ENCODE results near the gene POU5F2. TPM values are rescaled to one million over a fixed set of nuclear protein-coding genes. Genes with fewer than 3 reads are reported as not detected.

POU5F2 gene
- total RNA-seq, 1 donor from 2014 or later: 1.0 TPM

DNA sequence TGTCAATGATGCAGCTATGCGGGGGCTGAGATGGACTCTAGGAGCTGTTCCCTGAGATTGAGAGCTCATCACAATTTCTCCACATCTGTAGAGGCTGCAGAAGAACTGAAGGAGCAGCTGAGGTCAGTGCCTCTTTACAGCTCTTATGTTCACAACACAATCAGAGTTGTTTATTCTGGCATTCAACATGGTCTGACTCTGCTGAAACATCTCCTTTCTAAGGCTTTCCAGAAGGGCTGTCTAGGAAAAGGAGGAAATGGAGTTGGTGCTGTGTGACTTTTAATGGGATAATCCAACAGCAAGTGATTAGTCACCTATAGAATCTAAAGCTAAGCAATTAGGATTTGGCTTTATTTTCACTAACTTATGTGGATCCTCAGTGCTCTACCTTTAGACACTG, 6.0 kb downstream of the POU5F2 start:
- DNase-seq (ENCODE audit: low spot score): no peak
- Mint-ChIP-seq H3K4me1 (ENCODE audit: low read depth) (no peaks in the 10 kb centered on the region), H3K27ac (no peak overlapping the region), H3K27me3 (ENCODE audit: low read depth) (no peaks in the 10 kb centered on the region), H3K4me3 (ENCODE audit: low read depth) (no peak overlapping the region), H3K36me3 (ENCODE audit: low read depth) (no peaks in the 10 kb centered on the region), H3K9me3 (no peaks in the 10 kb centered on the region)
- intact Hi-C loops (cut with micrococcal nuclease): no loop called here

- intact Hi-C loops (cut with micrococcal nuclease): no loop called here
- H3K4me1 Mint-ChIP-seq (ENCODE audit: low read depth): no peaks in the 10 kb centered on the region
Measured at GRCh38 chr5:93731987-93732386, 9.4 kb downstream of the POU5F2 start.

DNA sequence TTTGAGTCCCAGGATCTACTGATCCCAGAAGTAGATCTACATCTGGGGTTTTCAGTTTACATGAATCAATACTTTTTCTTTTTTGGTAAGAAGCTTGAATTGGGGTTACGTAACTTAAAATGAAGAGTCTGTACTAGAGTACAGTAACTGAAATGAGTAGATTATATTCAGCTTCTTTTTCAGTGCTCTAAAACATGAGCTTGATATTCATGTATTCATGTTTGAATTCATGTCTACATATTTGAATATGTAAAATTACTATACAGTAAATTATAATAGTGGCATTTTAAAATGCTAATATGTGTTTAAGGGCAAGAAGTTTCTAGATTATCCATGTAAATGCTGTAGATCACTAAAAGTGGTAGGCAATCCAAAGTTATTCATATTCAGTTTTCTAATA, 14.8 kb downstream of the POU5F2 start:
- Mint-ChIP-seq H3K4me1 (ENCODE audit: low read depth) (no peaks in the 10 kb centered on the region), H3K27ac (no peak overlapping the region)
- no peak for DNase-seq (ENCODE audit: low spot score)

More at GRCh38 chr5:93731987-93732386, 9.4 kb downstream of the POU5F2 start:
- H3K4me3 Mint-ChIP-seq (ENCODE audit: low read depth): no peak overlapping the region
- H3K9me3 Mint-ChIP-seq: no peaks in the 10 kb centered on the region
- H3K36me3 Mint-ChIP-seq (ENCODE audit: low read depth): no peaks in the 10 kb centered on the region
- H3K27ac Mint-ChIP-seq: no peak overlapping the region
- H3K27me3 Mint-ChIP-seq (ENCODE audit: low read depth): no peaks in the 10 kb centered on the region
- no peak for DNase-seq (ENCODE audit: low spot score)

GRCh38 chr5:93724791-93725190, 16.6 kb downstream of the POU5F2 start:
- Mint-ChIP-seq H3K27me3 (ENCODE audit: low read depth) (no peaks in the 10 kb centered on the region), H3K27ac (no peak overlapping the region), H3K4me3 (ENCODE audit: low read depth) (no peak overlapping the region), H3K36me3 (ENCODE audit: low read depth) (no peaks in the 10 kb centered on the region), H3K9me3 (no peaks in the 10 kb centered on the region), H3K4me1 (ENCODE audit: low read depth) (no peaks in the 10 kb centered on the region)
- intact Hi-C loops (cut with micrococcal nuclease): no loop called here
- DNase-seq (ENCODE audit: low spot score): no peak

More for the DNA sequence above, 14.8 kb downstream of the POU5F2 start:
- Mint-ChIP-seq H3K4me3 (ENCODE audit: low read depth) (no peak overlapping the region), H3K27me3 (ENCODE audit: low read depth) (no peaks in the 10 kb centered on the region), H3K36me3 (ENCODE audit: low read depth) (no peaks in the 10 kb centered on the region), H3K9me3 (no peaks in the 10 kb centered on the region)
- intact Hi-C loops (cut with micrococcal nuclease): no loop called here

GRCh38 chr5:93723681-93724080, 17.7 kb downstream of the POU5F2 start:
- Mint-ChIP-seq H3K36me3 (ENCODE audit: low read depth) (no peaks in the 10 kb centered on the region), H3K4me1 (ENCODE audit: low read depth) (no peaks in the 10 kb centered on the region), H3K9me3 (no peaks in the 10 kb centered on the region), H3K27ac (no peak overlapping the region), H3K27me3 (ENCODE audit: low read depth) (no peaks in the 10 kb centered on the region), H3K4me3 (ENCODE audit: low read depth) (no peak overlapping the region)
- intact Hi-C loops (cut with micrococcal nuclease): no loop called here
- no peak for DNase-seq (ENCODE audit: low spot score)

DNA sequence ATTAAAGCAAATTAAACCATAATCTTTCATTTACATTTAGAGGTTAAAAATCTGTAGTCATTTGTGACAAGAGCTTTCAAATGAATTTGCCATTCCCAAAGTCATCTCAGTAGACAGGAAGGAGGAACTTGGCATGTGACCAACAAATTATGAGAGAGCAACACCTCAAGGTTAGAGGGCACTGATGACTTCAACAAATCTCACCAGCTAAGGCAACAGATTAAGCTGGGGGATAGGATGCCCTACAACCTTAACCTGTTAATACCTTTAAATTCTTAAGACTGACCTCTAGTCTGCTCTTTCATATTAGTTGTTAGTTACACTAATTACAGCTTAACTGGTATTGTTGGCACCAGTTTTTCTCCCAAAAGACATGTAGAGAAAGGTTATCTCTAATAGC, 18.4 kb downstream of the POU5F2 start:
- no peak for DNase-seq (ENCODE audit: low spot score)
- H3K4me3 Mint-ChIP-seq (ENCODE audit: low read depth): no peak overlapping the region
- intact Hi-C loops (cut with micrococcal nuclease): no loop called here
- H3K36me3 Mint-ChIP-seq (ENCODE audit: low read depth): no peaks in the 10 kb centered on the region
- no peaks in the 10 kb centered on the region for H3K27me3 Mint-ChIP-seq (ENCODE audit: low read depth)
- no peaks in the 10 kb centered on the region for H3K9me3 Mint-ChIP-seq
- no peaks in the 10 kb centered on the region for H3K4me1 Mint-ChIP-seq (ENCODE audit: low read depth)
- no peak overlapping the region for H3K27ac Mint-ChIP-seq

DNA sequence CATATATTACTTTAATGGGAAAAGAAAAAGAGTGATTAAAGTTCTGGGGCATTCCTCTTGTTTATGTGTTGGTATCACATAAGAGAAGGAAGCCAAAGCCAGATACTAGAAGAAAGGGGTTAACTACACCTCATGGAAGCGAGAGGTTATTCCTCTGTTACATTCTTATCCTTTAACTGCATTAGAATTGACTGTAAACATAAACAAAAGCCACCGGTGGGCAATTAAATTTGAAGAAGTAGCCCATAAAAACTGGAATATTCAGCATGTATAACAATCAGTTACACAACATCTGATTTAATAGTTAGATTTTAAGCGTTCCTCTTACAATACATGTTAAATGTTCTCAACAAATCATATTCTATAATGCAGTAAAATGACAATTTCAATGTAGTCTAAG, 18.8 kb downstream of the POU5F2 start:
- Mint-ChIP-seq H3K9me3 (no peaks in the 10 kb centered on the region), H3K27ac (no peak overlapping the region), H3K27me3 (ENCODE audit: low read depth) (no peaks in the 10 kb centered on the region), H3K36me3 (ENCODE audit: low read depth) (no peaks in the 10 kb centered on the region), H3K4me1 (ENCODE audit: low read depth) (no peaks in the 10 kb centered on the region), H3K4me3 (ENCODE audit: low read depth) (no peak overlapping the region)
- intact Hi-C loops (cut with micrococcal nuclease): no loop called here
- no peak for DNase-seq (ENCODE audit: low spot score)

GRCh38 chr5:93721511-93721910, 19.9 kb downstream of the POU5F2 start:
- Mint-ChIP-seq H3K9me3 (no peaks in the 10 kb centered on the region), H3K4me3 (ENCODE audit: low read depth) (no peak overlapping the region), H3K4me1 (ENCODE audit: low read depth) (no peaks in the 10 kb centered on the region), H3K36me3 (ENCODE audit: low read depth) (no peaks in the 10 kb centered on the region), H3K27me3 (ENCODE audit: low read depth) (no peaks in the 10 kb centered on the region), H3K27ac (no peak overlapping the region)
- DNase-seq (ENCODE audit: low spot score): no peak
- intact Hi-C loops (cut with micrococcal nuclease): no loop called here

DNA sequence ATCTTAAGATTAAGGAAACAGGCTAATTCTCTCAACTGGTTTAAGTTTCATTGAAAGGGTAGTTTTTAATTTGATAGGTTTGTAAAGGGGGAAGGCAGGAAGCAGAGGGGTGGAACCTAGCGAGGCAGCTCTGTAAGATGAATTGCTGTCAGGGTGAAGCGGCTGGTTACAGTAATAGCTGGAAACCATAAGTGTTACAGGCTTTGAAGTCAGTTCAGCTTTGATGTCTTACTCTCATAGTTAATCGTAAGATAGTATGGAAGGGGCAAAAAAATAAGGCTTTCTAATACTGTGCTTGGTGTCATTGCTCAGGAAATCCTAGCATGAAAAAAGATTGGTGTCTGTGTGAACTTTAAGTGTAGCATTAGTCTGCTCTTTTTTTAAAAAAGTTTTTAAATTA, 20.3 kb downstream of the POU5F2 start:
- intact Hi-C loops (cut with micrococcal nuclease): no loop called here
- DNase-seq (ENCODE audit: low spot score): no peak
- H3K4me1 Mint-ChIP-seq (ENCODE audit: low read depth): no peaks in the 10 kb centered on the region
- H3K4me3 Mint-ChIP-seq (ENCODE audit: low read depth): no peak overlapping the region
- H3K27me3 Mint-ChIP-seq (ENCODE audit: low read depth): no peaks in the 10 kb centered on the region
- H3K27ac Mint-ChIP-seq: no peak overlapping the region
- no peaks in the 10 kb centered on the region for H3K36me3 Mint-ChIP-seq (ENCODE audit: low read depth)
- no peaks in the 10 kb centered on the region for H3K9me3 Mint-ChIP-seq

DNA sequence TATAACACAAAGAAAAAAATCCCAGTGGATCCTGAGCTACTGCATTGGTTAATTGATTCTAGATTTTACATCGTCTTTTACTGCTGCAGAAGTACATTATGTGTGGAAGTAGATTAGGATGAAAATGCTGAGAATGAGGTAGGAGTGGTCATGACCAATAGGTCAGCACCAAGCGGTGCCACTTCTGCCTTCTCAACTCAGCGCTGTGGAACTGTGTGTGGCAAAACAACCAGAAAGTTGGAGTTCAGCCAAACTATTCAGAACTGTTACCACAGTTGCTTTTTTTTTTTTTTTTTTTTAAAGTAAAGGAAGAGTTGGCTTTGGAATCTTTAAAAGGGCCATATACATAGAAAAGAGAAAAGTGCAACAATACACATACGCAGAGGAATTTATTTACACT, 24.2 kb downstream of the POU5F2 start:
- Mint-ChIP-seq H3K27ac (no peak overlapping the region), H3K9me3 (no peaks in the 10 kb centered on the region), H3K4me3 (ENCODE audit: low read depth) (no peak overlapping the region), H3K27me3 (ENCODE audit: low read depth) (no peaks in the 10 kb centered on the region), H3K4me1 (ENCODE audit: low read depth) (peaks cover 2% of the 10 kb centered on the region), H3K36me3 (ENCODE audit: low read depth) (no peaks in the 10 kb centered on the region)
- intact Hi-C loops (cut with micrococcal nuclease): no loop called here
- no peak for DNase-seq (ENCODE audit: low spot score)

DNA sequence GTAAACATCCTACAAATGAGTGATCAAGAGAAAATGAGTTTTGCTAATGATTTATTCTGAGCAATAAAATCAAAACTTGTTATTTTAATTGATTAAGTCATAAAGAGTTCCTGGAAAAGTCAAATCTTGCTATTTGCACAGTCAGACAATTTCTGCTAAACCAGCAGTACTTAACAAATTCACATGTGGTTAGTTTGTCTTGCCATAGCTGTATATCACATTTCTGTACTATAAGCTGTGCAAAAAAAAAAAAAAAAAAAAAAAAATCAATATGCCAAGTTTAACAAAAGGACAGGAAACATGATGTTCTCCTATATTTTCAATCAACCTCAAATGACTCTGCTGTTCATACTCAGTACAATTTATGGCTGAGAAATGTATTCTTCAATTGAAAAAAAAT, 24.9 kb downstream of the POU5F2 start:
- Mint-ChIP-seq H3K4me3 (ENCODE audit: low read depth) (no peak overlapping the region), H3K27ac (no peak overlapping the region), H3K4me1 (ENCODE audit: low read depth) (peaks cover 2% of the 10 kb centered on the region), H3K36me3 (ENCODE audit: low read depth) (no peaks in the 10 kb centered on the region), H3K27me3 (ENCODE audit: low read depth) (no peaks in the 10 kb centered on the region), H3K9me3 (no peaks in the 10 kb centered on the region)
- intact Hi-C loops (cut with micrococcal nuclease): no loop called here
- DNase-seq (ENCODE audit: low spot score): no peak

DNA sequence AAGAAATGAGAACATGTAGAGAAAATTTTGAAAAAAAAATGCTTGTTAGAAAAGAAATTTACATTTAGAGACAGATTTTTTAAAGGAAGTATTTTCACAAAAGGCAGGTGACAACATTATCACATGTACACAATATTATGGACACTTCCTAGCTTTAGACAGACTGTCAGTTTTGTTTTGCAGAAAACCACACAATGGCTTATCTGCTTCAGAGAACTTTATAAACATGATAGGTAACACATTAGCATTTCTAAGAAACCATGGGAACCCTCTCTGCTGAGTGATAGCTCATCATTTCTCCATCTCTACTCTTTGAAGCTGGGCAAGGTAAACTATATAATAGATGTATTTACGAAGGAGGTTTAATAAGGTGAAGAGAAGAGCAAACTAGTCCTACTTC, 25.6 kb downstream of the POU5F2 start:
- Mint-ChIP-seq H3K36me3 (ENCODE audit: low read depth) (no peaks in the 10 kb centered on the region), H3K4me1 (ENCODE audit: low read depth) (peaks cover 2% of the 10 kb centered on the region), H3K27ac (no peak overlapping the region), H3K27me3 (ENCODE audit: low read depth) (no peaks in the 10 kb centered on the region), H3K4me3 (ENCODE audit: low read depth) (no peak overlapping the region), H3K9me3 (no peaks in the 10 kb centered on the region)
- intact Hi-C loops (cut with micrococcal nuclease): no loop called here
- no peak for DNase-seq (ENCODE audit: low spot score)

GRCh38 chr5:93715327-93715726, 26.1 kb downstream of the POU5F2 start:
- no peak for DNase-seq (ENCODE audit: low spot score)
- H3K27ac Mint-ChIP-seq: no peak overlapping the region
- no peaks in the 10 kb centered on the region for H3K27me3 Mint-ChIP-seq (ENCODE audit: low read depth)
- intact Hi-C loops (cut with micrococcal nuclease): no loop called here
- no peaks in the 10 kb centered on the region for H3K36me3 Mint-ChIP-seq (ENCODE audit: low read depth)
- no peaks in the 10 kb centered on the region for H3K9me3 Mint-ChIP-seq
- no peak overlapping the region for H3K4me3 Mint-ChIP-seq (ENCODE audit: low read depth)
- peaks cover 2% of the 10 kb centered on the region for H3K4me1 Mint-ChIP-seq (ENCODE audit: low read depth)

GRCh38 chr5:93708442-93708841, 33.0 kb downstream of the POU5F2 start:
- no peak overlapping the region for H3K4me3 Mint-ChIP-seq (ENCODE audit: low read depth)
- DNase-seq (ENCODE audit: low spot score): no peak
- no peaks in the 10 kb centered on the region for H3K27me3 Mint-ChIP-seq (ENCODE audit: low read depth)
- intact Hi-C loops (cut with micrococcal nuclease): no loop called here
- H3K4me1 Mint-ChIP-seq (ENCODE audit: low read depth): peaks cover 3% of the 10 kb centered on the region
- no peaks in the 10 kb centered on the region for H3K36me3 Mint-ChIP-seq (ENCODE audit: low read depth)
- no peak overlapping the region for H3K27ac Mint-ChIP-seq
- no peaks in the 10 kb centered on the region for H3K9me3 Mint-ChIP-seq
